Lung (tissue), 12 donors: ENCODE results near the gene DNMT3A. TPM values are rescaled to one million over a fixed set of nuclear protein-coding genes. Genes with fewer than 3 reads are reported as not detected.

ENCODE experiments used
- ATAC-seq: fragments of 200-7000 bp; cut with Tn5 transposase; one replicate; pipeline ENCODE4 v1.9.1; 2020; ENCODE audit warnings: moderate number of reproducible peaks; ENCODE audit not compliant: insufficient read depth, low FRiP score
- DNase-seq, 3 donors: peaks; one replicate each; pipeline ENCODE4 v3.0.0-alpha.2; 2013 to 2017
- H3K27ac ChIP-seq, 2 donors: one replicate each; pipeline ENCODE4 v1.5.1; 2013; ENCODE audit warnings: mild to moderate bottlenecking in 2 of 2, moderate library complexity in 2 of 2, control low read depth in 1 of 2, inconsistent platforms in 1 of 2, low read depth in 1 of 2, low read length in 1 of 2
- H3K27me3 ChIP-seq, 3 donors: one replicate each; pipeline ENCODE4 v1.5.1; 2013; ENCODE audit warnings: low read length in 2 of 3; ENCODE audit not compliant: control insufficient read depth in 3 of 3, insufficient read depth in 3 of 3
- H3K36me3 ChIP-seq, 4 donors: one replicate each; pipeline ENCODE4 v1.5.1; 2013; ENCODE audit warnings: low read length in 4 of 4, mild to moderate bottlenecking in 1 of 4, moderate library complexity in 1 of 4; ENCODE audit not compliant: control insufficient read depth in 4 of 4, insufficient read depth in 4 of 4
- H3K4me1 ChIP-seq, 5 donors: one replicate each; pipeline ENCODE4 v1.5.1; 2013; ENCODE audit warnings: low read length in 5 of 5, mild to moderate bottlenecking in 2 of 5, moderate library complexity in 1 of 5; ENCODE audit not compliant: control insufficient read depth in 5 of 5, insufficient read depth in 5 of 5
- H3K4me3 ChIP-seq: one replicate; pipeline ENCODE4 v1.5.1; 2013; ENCODE audit warnings: mild to moderate bottlenecking, control low read depth, moderate library complexity
- H3K9ac ChIP-seq, 2 donors: one replicate each; pipeline ENCODE4 v1.5.1; 2013; ENCODE audit warnings: low read length in 2 of 2, control low read depth in 1 of 2; ENCODE audit not compliant: insufficient read depth in 1 of 2
- H3K9me3 ChIP-seq, 4 donors: one replicate each; pipeline ENCODE4 v1.5.1; 2013; ENCODE audit warnings: low read length in 3 of 4, mild to moderate bottlenecking in 1 of 4, moderate library complexity in 1 of 4; ENCODE audit not compliant: control insufficient read depth in 4 of 4, insufficient read depth in 3 of 4
- WGBS, 2 donors: extraction: QIAGEN DNeasy Blood & Tissue Kit; methylation state at CpG; one replicate each; pipeline ENCODE4 v1.1.7; 2013; 5-methylcytosine and 5-hydroxymethylcytosine counted together
- polyA plus RNA-seq, 2 donors: library from polyadenylated mRNA; stranded (reverse); fragments of 200-250 nt; gene quantifications; one replicate each; pipeline ENCODE4 v1.2.1, GENCODE V29; 2013
- total RNA-seq, 2 donors: library from RNA; depleted of rRNA in 1 of 2; stranded (reverse); fragments of >200 nt in 1 of 2; gene quantifications; one replicate each; pipeline ENCODE4 v1.2.1, GENCODE V29; 2014 to 2021
- TF ChIP-seq, protein P1 (sequence below): IDR thresholded peaks from 2 replicates; pipeline ENCODE4 v1.5.1; 2012; ENCODE audit warnings: mild to moderate bottlenecking; ENCODE audit errors: control extremely low read depth, extremely low read depth
- donor health status: control.
- donor health status: control.
- donor health status: Bipolar disorder and iron deficiency.
- donor health status: healthy.
- donor health status: DM: yes; HTN: yes; CAD: no.

DNMT3A gene
- total and polyA plus RNA-seq, 4 donors: 9.2 to 61.0 (median 26.9) TPM

DNA sequence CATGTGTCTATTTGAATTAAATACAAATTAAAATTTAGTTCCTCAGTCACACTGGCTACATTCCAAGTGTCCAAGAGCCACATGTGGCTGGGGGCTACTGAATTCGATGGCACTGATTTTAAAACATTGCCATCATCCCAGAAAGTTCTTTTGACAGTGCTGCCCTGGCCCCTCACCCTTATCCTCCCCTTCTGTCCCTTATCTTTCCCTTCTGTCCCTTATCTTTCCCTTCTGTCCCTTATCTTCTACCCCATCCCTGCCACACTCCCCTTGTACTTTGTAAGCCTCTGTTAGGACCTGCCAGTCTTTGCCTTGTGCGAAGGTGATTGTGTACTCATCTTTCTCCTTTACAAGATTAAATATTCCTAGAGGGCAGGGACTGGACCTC lies 85.2 kb downstream of the DNMT3A start:
- no peak overlapping the region for H3K4me3 ChIP-seq
- no peaks in the 10 kb centered on the region for H3K27me3 ChIP-seq
- no peak overlapping the region for H3K9ac ChIP-seq
- peaks cover 0 to 39% (median 16%) of the 10 kb centered on the region in 5 donors for H3K4me1 ChIP-seq
- WGBS, 2 donors: 77 to 87% methylated on average over 2 of the region's 2 CpGs
- H3K27ac ChIP-seq: peak overlapping the region in 1 of 2 donors; percentile 9
- DNase-seq (no peak), ATAC-seq (no peak)
- H3K9me3 ChIP-seq: no peaks in the 10 kb centered on the region
- TF ChIP-seq, protein P1, sequence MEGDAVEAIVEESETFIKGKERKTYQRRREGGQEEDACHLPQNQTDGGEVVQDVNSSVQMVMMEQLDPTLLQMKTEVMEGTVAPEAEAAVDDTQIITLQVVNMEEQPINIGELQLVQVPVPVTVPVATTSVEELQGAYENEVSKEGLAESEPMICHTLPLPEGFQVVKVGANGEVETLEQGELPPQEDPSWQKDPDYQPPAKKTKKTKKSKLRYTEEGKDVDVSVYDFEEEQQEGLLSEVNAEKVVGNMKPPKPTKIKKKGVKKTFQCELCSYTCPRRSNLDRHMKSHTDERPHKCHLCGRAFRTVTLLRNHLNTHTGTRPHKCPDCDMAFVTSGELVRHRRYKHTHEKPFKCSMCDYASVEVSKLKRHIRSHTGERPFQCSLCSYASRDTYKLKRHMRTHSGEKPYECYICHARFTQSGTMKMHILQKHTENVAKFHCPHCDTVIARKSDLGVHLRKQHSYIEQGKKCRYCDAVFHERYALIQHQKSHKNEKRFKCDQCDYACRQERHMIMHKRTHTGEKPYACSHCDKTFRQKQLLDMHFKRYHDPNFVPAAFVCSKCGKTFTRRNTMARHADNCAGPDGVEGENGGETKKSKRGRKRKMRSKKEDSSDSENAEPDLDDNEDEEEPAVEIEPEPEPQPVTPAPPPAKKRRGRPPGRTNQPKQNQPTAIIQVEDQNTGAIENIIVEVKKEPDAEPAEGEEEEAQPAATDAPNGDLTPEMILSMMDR: no peak
- H3K36me3 ChIP-seq: peaks cover 0 to 21% (median 17%) of the 10 kb centered on the region in 4 donors

DNA sequence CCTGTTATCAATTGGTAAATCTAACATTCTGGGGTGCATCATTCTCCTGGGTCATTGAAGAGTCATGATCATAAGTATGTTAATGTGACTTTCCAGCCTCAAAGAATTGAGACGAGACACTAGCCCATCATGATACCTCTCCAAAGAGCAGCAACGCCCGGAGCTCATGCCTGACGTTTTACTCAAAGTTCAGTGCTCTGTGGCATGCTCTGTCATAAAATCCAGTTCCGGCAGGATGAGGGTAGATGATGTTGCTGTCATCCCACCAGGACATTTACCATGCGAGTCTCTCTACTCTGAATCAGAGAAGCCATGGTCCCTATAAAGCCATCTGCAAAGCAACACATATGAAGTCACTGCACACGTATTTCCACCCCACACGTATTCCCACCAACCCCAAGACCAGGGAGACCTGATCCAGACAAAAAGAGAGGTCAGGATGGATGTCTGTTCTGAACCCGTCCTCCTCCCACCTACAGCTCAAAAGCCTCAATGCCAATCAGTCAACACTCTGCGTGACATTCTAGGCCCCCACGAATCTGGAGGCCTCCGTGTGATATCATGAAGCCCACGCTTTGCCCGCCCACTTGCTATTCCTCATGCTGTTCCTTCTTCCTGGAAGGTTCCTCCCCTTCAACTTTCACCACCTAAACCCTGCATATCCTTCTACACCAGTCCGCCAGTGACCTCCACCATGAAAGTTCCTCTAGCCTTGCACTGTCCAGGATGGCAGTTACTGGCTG lies 85.8 kb downstream of the DNMT3A start:
- WGBS, 2 donors: 94 to 95% methylated on average over 15 of the region's 15 CpGs
- peaks cover 0 to 39% (median 16%) of the 10 kb centered on the region in 5 donors for H3K4me1 ChIP-seq
- peaks cover 0 to 21% (median 17%) of the 10 kb centered on the region in 4 donors for H3K36me3 ChIP-seq

DNA sequence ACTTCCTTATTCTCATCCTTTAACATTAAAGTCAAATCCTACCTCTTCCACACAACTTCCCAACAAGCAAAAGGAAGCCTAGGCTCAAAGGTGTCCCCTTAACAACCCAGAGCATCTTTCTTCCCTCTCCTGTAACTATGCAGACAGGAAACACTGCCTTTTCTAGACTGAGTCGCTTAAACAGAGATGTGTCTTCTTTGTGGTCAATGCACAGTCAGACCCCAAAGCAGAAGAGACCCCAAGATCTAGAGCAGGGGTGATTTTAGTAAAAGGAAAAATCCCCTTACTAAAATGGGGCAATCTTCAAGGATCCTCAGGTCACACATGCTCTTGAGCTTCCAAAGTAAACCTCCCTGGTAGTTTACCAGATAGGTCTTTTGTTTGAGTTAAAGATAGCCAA lies 86.8 kb downstream of the DNMT3A start:
- ATAC-seq: no peak
- no peak overlapping the region for H3K27ac ChIP-seq
- H3K36me3 ChIP-seq: peaks cover 0 to 15% (median 12%) of the 10 kb centered on the region in 4 donors
- peaks cover 0 to 47% (median 20%) of the 10 kb centered on the region in 5 donors for H3K4me1 ChIP-seq
- TF ChIP-seq, protein P1: no peak
- no peak overlapping the region for H3K9ac ChIP-seq
- no peak for DNase-seq
- H3K27me3 ChIP-seq: no peaks in the 10 kb centered on the region
- WGBS, 2 donors: 85 to 91% methylated on average over 1 of the region's 1 CpG
- H3K4me3 ChIP-seq: no peak overlapping the region
- H3K9me3 ChIP-seq: no peaks in the 10 kb centered on the region

More for the DNA sequence above, 85.8 kb downstream of the DNMT3A start:
- TF ChIP-seq, protein P1: no peak
- no peaks in the 10 kb centered on the region for H3K27me3 ChIP-seq
- H3K27ac ChIP-seq: no peak overlapping the region
- DNase-seq: no peak
- no peak for ATAC-seq
- H3K9ac ChIP-seq: no peak overlapping the region
- no peaks in the 10 kb centered on the region for H3K9me3 ChIP-seq
- no peak overlapping the region for H3K4me3 ChIP-seq
